OCI-LY3 (cell line): ENCODE results near the gene CH25H.

ENCODE experiments used
- H2AFZ ChIP-seq: fragments of 200-600, 300-600 bp; shearing (Covaris generic); 2 replicates; pipeline ENCODE4 v1.6.0; 2014; ENCODE audit warnings: antibody characterized with exemption, low read depth, low read length
- H3K27ac ChIP-seq: fragments of 200-600, 300-600 bp; sonication (generic); 2 replicates; pipeline ENCODE4 v1.5.1; 2014; ENCODE audit warnings: mild to moderate bottlenecking, low read length, moderate library complexity, mixed read lengths
- H3K27me3 ChIP-seq: fragments of 200-600, 300-600 bp; sonication (generic); 2 replicates; pipeline ENCODE4 v1.6.1; 2014; ENCODE audit warnings: low read depth, low read length, mixed read lengths
- H3K36me3 ChIP-seq: fragments of 200-600, 300-600 bp; sonication (generic); replicated peaks from 2 replicates; pipeline ENCODE3; 2014; ENCODE audit warnings: low read depth, low read length, mixed read lengths
- H3K4me1 ChIP-seq: fragments of 300-600, 200-600 bp; sonication (generic); 2 replicates; pipeline ENCODE4 v1.6.1; 2014; ENCODE audit warnings: low read length, mixed read lengths
- H3K4me2 ChIP-seq: fragments of 200-600, 300-600 bp; sonication (generic); 2 replicates; pipeline ENCODE4 v1.6.1; 2014; ENCODE audit warnings: low read length, mixed read lengths
- H3K4me3 ChIP-seq: fragments of 300-600, 200-600 bp; sonication (generic); 2 replicates; pipeline ENCODE4 v1.5.1; 2014; ENCODE audit warnings: antibody characterized with exemption, mild to moderate bottlenecking, low read length, moderate library complexity
- H3K79me2 ChIP-seq: fragments of 300-600, 200-600 bp; shearing (Covaris generic); 2 replicates; pipeline ENCODE4 v1.6.1; 2014; ENCODE audit warnings: mild to moderate bottlenecking, low read length, mixed read lengths
- H3K9ac ChIP-seq: fragments of 300-600, 200-600 bp; shearing (Covaris generic); 2 replicates; pipeline ENCODE4 v1.6.0; 2014; ENCODE audit warnings: mild to moderate bottlenecking, low read length, moderate library complexity
- H3K9me3 ChIP-seq: fragments of 200-600, 300-600 bp; shearing (Covaris generic); 2 replicates; pipeline ENCODE4 v1.6.1; 2014; ENCODE audit warnings: low read length, mixed read lengths; ENCODE audit not compliant: insufficient read depth
- H4K20me1 ChIP-seq: fragments of 200-600, 300-600 bp; sonication (generic); 2 replicates; pipeline ENCODE4 v1.6.1; 2016; ENCODE audit warnings: low read length, mixed read lengths; ENCODE audit not compliant: insufficient read depth
- CTCF ChIP-seq: fragments of 200-600, 300-600 bp; sonication (generic); IDR thresholded peaks from 2 replicates; pipeline ENCODE4 v1.5.1; 2014; ENCODE audit warnings: antibody characterized with exemption, low read length, low read depth
- EZH2phosphoT487 ChIP-seq: fragments of 200-600 bp; shearing (Covaris generic); IDR thresholded peaks from 2 replicates; pipeline ENCODE4 v1.6.1; 2018; ENCODE audit warnings: antibody characterized with exemption, mixed run types, low read depth

CH25H gene

GRCh38 chr10:89164920-89165319, 42.2 kb downstream of the CH25H start:
- Histone ChIP-seq H3K4me2 (no peak overlapping the region), H3K4me1 (peaks cover 22% of the 10 kb centered on the region), H3K27me3 (no peaks in the 10 kb centered on the region), H3K4me3 (no peak overlapping the region), H3K79me2 (no peaks in the 10 kb centered on the region), H2AFZ (no peak overlapping the region), H3K9ac (no peak overlapping the region), H3K9me3 (no peaks in the 10 kb centered on the region), H4K20me1 (no peaks in the 10 kb centered on the region), H3K36me3 (no peaks in the 10 kb centered on the region), H3K27ac (no peak overlapping the region)
- TF ChIP-seq EZH2phosphoT487 (no peak), CTCF (no peak)

GRCh38 chr10:89164080-89164479, 43.0 kb downstream of the CH25H start:
- Histone ChIP-seq H2AFZ (peak overlapping the region; percentile 74; the same call in 1 of the 2 replicates), H3K36me3 (no peaks in the 10 kb centered on the region), H3K9ac (peak overlapping the region; percentile 56), H3K79me2 (no peaks in the 10 kb centered on the region), H3K4me2 (peak overlapping the region; percentile 95), H3K4me1 (peaks cover 22% of the 10 kb centered on the region), H3K27me3 (no peaks in the 10 kb centered on the region), H3K4me3 (peak overlapping the region; percentile 74), H3K9me3 (no peaks in the 10 kb centered on the region), H4K20me1 (no peaks in the 10 kb centered on the region), H3K27ac (peak overlapping the region; percentile 75)
- TF ChIP-seq CTCF, result no peak
- TF ChIP-seq EZH2phosphoT487, result no peak

- peak overlapping the region; percentile 75 for H3K27ac ChIP-seq
- no peaks in the 10 kb centered on the region for H3K9me3 ChIP-seq
- H3K27me3 ChIP-seq, result no peaks in the 10 kb centered on the region
- H3K4me3 ChIP-seq, result peak overlapping the region; percentile 74
- no peaks in the 10 kb centered on the region for H3K36me3 ChIP-seq
- H3K4me2 ChIP-seq, result peak overlapping the region; percentile 95
- peaks cover 22% of the 10 kb centered on the region for H3K4me1 ChIP-seq
- H2AFZ ChIP-seq, result peak overlapping the region; percentile 74; the same call in 1 of the 2 replicates
- no peaks in the 10 kb centered on the region for H4K20me1 ChIP-seq
- TF ChIP-seq CTCF, result no peak
- no peak for TF ChIP-seq EZH2phosphoT487
- H3K79me2 ChIP-seq, result no peaks in the 10 kb centered on the region
- H3K9ac ChIP-seq, result peak overlapping the region; percentile 56
These were observed 43.7 kb downstream of the CH25H start for GRCh38 chr10:89163265-89163995.

- H3K4me3 ChIP-seq, result no peak overlapping the region
- no peak overlapping the region for H2AFZ ChIP-seq
- H4K20me1 ChIP-seq, result no peaks in the 10 kb centered on the region
- no peaks in the 10 kb centered on the region for H3K79me2 ChIP-seq
- H3K9me3 ChIP-seq, result no peaks in the 10 kb centered on the region
- H3K9ac ChIP-seq, result no peak overlapping the region
- H3K27ac ChIP-seq, result no peak overlapping the region
- TF ChIP-seq EZH2phosphoT487 (no peak), CTCF (no peak)
- H3K36me3 ChIP-seq, result no peaks in the 10 kb centered on the region
- H3K4me1 ChIP-seq, result peaks cover 23% of the 10 kb centered on the region
- no peaks in the 10 kb centered on the region for H3K27me3 ChIP-seq
- H3K4me2 ChIP-seq, result no peak overlapping the region
These were observed 44.5 kb downstream of the CH25H start for GRCh38 chr10:89162596-89162995.
